K562 treated with DMSO at 1 percent for 12 hours (cell line): ENCODE measurements around the gene NOP58. TPM values are rescaled to one million over a fixed set of nuclear protein-coding genes. Genes with fewer than 3 reads are reported as not detected.

ENCODE experiments used
- total RNA-seq: library from RNA; unstranded; fragments of 300-600 nt; gene quantifications from 2 replicates; pipeline ENCODE4 v1.2.3, GENCODE V29; 2022; ENCODE audit not compliant: insufficient read depth

Gene NOP58, protein sequence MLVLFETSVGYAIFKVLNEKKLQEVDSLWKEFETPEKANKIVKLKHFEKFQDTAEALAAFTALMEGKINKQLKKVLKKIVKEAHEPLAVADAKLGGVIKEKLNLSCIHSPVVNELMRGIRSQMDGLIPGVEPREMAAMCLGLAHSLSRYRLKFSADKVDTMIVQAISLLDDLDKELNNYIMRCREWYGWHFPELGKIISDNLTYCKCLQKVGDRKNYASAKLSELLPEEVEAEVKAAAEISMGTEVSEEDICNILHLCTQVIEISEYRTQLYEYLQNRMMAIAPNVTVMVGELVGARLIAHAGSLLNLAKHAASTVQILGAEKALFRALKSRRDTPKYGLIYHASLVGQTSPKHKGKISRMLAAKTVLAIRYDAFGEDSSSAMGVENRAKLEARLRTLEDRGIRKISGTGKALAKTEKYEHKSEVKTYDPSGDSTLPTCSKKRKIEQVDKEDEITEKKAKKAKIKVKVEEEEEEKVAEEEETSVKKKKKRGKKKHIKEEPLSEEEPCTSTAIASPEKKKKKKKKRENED
- 34.7 and 61.0 TPM in 2 replicates for total RNA-seq

DNA sequence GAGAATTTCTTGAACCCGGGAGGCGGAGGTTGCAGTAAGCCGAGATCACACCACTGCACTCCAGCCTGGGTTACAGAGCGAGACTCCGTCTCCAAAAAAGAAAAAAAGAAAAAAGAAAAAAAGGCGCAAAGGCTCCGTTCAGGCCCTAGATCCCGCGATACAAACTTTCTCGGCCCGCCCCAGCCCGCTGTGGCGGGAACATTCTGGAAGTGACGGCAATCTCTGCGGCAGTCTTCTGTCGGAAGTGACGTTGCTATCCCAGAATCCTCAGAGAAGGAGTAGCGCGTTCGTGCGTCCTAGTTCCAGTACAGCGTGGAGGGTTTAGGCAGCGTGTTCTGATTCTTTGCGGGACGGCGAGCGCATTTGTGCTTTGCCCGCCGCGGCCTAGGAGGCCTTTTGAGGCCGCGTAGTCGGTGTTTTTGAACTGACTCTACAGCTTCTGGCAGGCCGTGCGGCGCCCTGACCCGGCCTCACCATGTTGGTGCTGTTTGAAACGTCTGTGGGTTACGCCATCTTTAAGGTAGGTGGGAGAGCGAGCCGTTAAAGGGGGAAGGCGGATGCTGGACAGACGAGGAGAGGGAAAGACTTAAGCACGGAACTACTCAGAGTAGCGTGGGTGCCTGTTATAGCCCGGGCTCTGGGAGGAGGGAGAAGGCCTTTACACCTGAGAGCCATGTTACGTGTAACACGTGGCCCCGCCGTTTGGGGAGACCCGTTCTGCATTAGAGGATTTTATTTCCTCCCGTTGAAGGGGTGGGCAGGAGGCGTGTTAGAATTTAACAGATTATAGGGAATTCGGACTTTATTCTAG is at the start of gene NOP58:
NOP58 (plus strand) TSS at position 297 of the 811 bp plus-strand sequence; CDS start at position 476, 179 bp downstream.

DNA sequence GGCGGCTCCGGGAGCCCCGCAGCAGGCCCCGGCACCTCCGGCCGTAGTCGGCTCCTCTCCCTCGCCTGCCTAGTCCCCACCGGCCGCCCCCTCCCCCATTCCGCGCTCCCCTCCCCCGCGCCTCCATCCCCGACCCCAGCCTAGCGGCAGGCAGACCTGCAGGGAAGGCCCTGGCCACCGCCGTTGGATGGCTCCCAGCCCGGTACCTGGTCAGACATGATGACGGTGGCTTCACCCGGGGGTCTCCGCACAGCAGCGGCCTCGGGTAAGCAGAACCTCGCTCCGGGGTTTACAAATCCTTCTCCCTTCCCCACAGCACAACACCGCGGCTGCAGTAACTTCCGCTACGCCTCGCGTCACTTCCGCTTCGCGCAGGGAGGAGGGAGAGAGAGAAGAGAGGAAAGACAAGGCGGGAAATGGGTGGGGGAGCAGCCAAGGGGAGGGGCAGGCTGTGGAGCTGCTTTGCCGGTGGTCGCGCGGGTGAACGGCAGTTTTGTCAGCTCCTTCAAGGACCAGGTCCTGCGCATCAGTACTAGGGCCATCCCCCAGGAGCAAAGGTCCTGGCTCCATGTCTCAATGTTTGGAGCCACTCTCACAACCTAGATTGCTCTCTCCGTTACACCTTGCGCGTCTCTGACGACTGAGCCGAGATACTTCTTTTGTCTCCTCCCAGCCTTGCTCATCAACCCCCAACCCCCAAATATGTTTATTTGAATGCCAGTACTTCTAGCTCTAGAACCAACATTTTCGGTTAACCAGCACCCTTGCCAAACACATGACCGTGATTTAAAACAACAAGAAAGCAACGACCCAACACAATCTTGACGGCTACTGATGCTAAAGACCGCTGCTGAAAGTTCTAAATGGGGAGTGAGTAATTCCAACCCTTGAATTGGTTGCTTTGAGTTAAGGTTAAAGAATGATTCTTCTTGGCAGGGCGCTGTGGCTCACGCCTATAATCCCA is 27.0 kb upstream of the NOP58 start, which contains the start of gene SUMO1:
SUMO1 (minus strand) TSS at position 364 of the 964 bp plus-strand sequence; CDS start at position 218, 146 bp downstream.

Other genes with a start within 250 kb of the NOP58 start
- 3.3 and 6.9 TPM in 2 replicates for gene FZD7, start 231.9 kb upstream of the NOP58 start, total RNA-seq
- not detected in 2 replicates for gene KIAA2012, start 192.5 kb upstream of the NOP58 start, total RNA-seq
- gene SUMO1, start 27.2 kb upstream of the NOP58 start, total RNA-seq: 48.7 and 66.6 TPM in 2 replicates
- gene BMPR2, start 110.6 kb downstream of the NOP58 start, total RNA-seq: 0.81 and 5.8 TPM in 2 replicates